Osteoblast (primary cell): Measurements from ENCODE around the gene SORCS3. TPM values are rescaled to one million over a fixed set of nuclear protein-coding genes. Genes with fewer than 3 reads are reported as not detected.

ENCODE experiments used
- DNase-seq: peaks from one replicate; pipeline ENCODE4 v3.0.0; 2011; ENCODE audit warnings: low spot score, mixed read lengths; ENCODE audit not compliant: insufficient read length; ENCODE audit errors: missing footprints
- H2AFZ ChIP-seq: 2 replicates; pipeline ENCODE4 v1.6.0; 2011; ENCODE audit warnings: mild to moderate bottlenecking, low read length
- H3K27ac ChIP-seq: 2 replicates; pipeline ENCODE4 v1.5.1; 2011; ENCODE audit warnings: mild to moderate bottlenecking, low read depth, low read length, moderate library complexity
- H3K27me3 ChIP-seq: 2 replicates; pipeline ENCODE4 v1.6.0; 2012; ENCODE audit warnings: mild to moderate bottlenecking, control low read depth, inconsistent platforms, low read length, moderate library complexity; ENCODE audit not compliant: insufficient read depth
- H3K36me3 ChIP-seq: 2 replicates; pipeline ENCODE4 v1.5.1; 2011; ENCODE audit warnings: mild to moderate bottlenecking, low read length, control low read depth, moderate library complexity; ENCODE audit not compliant: insufficient read depth
- H3K4me1 ChIP-seq: 2 replicates; pipeline ENCODE4 v1.5.1; 2011; ENCODE audit warnings: mild to moderate bottlenecking, low read length, control low read depth, moderate library complexity; ENCODE audit not compliant: insufficient read depth
- H3K4me2 ChIP-seq: 2 replicates; pipeline ENCODE4 v1.6.0; 2011; ENCODE audit warnings: mild to moderate bottlenecking, low read length; ENCODE audit not compliant: insufficient read depth
- H3K4me3 ChIP-seq: fragments of 200-600 bp; sonication (generic); 3 replicates; pipeline ENCODE4 v1.5.1; 2012; ENCODE audit warnings: mild to moderate bottlenecking, low read length, inconsistent platforms; ENCODE audit not compliant: insufficient read depth
- H3K79me2 ChIP-seq: 2 replicates; pipeline ENCODE4 v1.6.0; 2012; ENCODE audit warnings: mild to moderate bottlenecking, low read length, control low read depth, inconsistent platforms; ENCODE audit not compliant: insufficient read depth
- H3K9me3 ChIP-seq: 2 replicates; pipeline ENCODE4 v1.5.1; 2011; ENCODE audit warnings: low read depth, low read length, control low read depth
- H4K20me1 ChIP-seq: 2 replicates; pipeline ENCODE4 v1.6.0; 2012; ENCODE audit warnings: mild to moderate bottlenecking, low read length, control low read depth; ENCODE audit not compliant: insufficient read depth
- CTCF ChIP-seq: IDR thresholded peaks from 2 replicates; pipeline ENCODE4 v1.5.1; 2011; ENCODE audit warnings: mild to moderate bottlenecking, low read depth, low read length, moderate library complexity; ENCODE audit errors: extremely low read depth
- total RNA-seq: library from RNA; depleted of rRNA; stranded (reverse); fragments of >200 nt; gene quantifications from 2 replicates; pipeline ENCODE4 v1.2.3, GENCODE V29; 2012

The SORCS3 gene
- total RNA-seq, 1 donor: not detected

- H3K4me2 ChIP-seq: no peak overlapping the region
- H2AFZ ChIP-seq: no peak overlapping the region
- no peaks in the 10 kb centered on the region for H3K36me3 ChIP-seq
- no peaks in the 10 kb centered on the region for H4K20me1 ChIP-seq
- no peaks in the 10 kb centered on the region for H3K4me1 ChIP-seq
- no peak for DNase-seq
- no peak overlapping the region for H3K4me3 ChIP-seq
- H3K79me2 ChIP-seq: no peaks in the 10 kb centered on the region
- TF ChIP-seq CTCF: no peak
- no peaks in the 10 kb centered on the region for H3K9me3 ChIP-seq
- H3K27me3 ChIP-seq: no peaks in the 10 kb centered on the region
- no peak overlapping the region for H3K27ac ChIP-seq
These were observed 263.7 kb downstream of the SORCS3 start for GRCh38 chr10:104904753-104905323.

GRCh38 chr10:104906112-104906511, 265.0 kb downstream of the SORCS3 start:
- no peak overlapping the region for H2AFZ ChIP-seq
- no peaks in the 10 kb centered on the region for H3K36me3 ChIP-seq
- H3K9me3 ChIP-seq: no peaks in the 10 kb centered on the region
- no peak overlapping the region for H3K4me2 ChIP-seq
- no peaks in the 10 kb centered on the region for H3K79me2 ChIP-seq
- TF ChIP-seq CTCF: no peak
- H3K4me1 ChIP-seq: no peaks in the 10 kb centered on the region
- H4K20me1 ChIP-seq: no peaks in the 10 kb centered on the region
- no peaks in the 10 kb centered on the region for H3K27me3 ChIP-seq
- DNase-seq: no peak
- H3K27ac ChIP-seq: no peak overlapping the region
- H3K4me3 ChIP-seq: no peak overlapping the region

GRCh38 chr10:104907521-104907920, 266.4 kb downstream of the SORCS3 start:
- Histone ChIP-seq H3K4me1 (no peaks in the 10 kb centered on the region), H4K20me1 (no peaks in the 10 kb centered on the region), H3K27ac (no peak overlapping the region), H3K27me3 (no peaks in the 10 kb centered on the region), H3K36me3 (no peaks in the 10 kb centered on the region), H2AFZ (no peak overlapping the region), H3K79me2 (no peaks in the 10 kb centered on the region), H3K9me3 (no peaks in the 10 kb centered on the region), H3K4me2 (no peak overlapping the region), H3K4me3 (no peak overlapping the region)
- TF ChIP-seq CTCF: no peak
- DNase-seq: no peak

GRCh38 chr10:104908581-104908980, 267.5 kb downstream of the SORCS3 start:
- Histone ChIP-seq H3K27ac (no peak overlapping the region), H3K36me3 (no peaks in the 10 kb centered on the region), H3K79me2 (no peaks in the 10 kb centered on the region), H3K4me3 (no peak overlapping the region), H3K9me3 (no peaks in the 10 kb centered on the region), H3K27me3 (no peaks in the 10 kb centered on the region), H2AFZ (no peak overlapping the region), H3K4me1 (no peaks in the 10 kb centered on the region), H4K20me1 (no peaks in the 10 kb centered on the region), H3K4me2 (no peak overlapping the region)
- DNase-seq: no peak
- no peak for TF ChIP-seq CTCF
